Fibroblast of lung (primary cell): ENCODE results near the gene OCSTAMP.

Experiments
- EZH2 ChIP-seq: IDR thresholded peaks from 2 replicates; pipeline ENCODE4 v1.5.1; 2012; ENCODE audit warnings: low read length, control low read depth, mild to moderate bottlenecking; ENCODE audit errors: missing control alignments
- TF ChIP-seq, protein P1 (sequence below), 2 donors: IDR thresholded peaks in 1 of 2; conservative IDR thresholded peaks in 1 of 2; 1 replicate in 1 of 2; 2 replicates in 1 of 2; pipeline ENCODE4 v1.5.1; 2011 to 2012; ENCODE audit warnings: low read length in 2 of 2, control low read depth in 1 of 2, inconsistent platforms in 1 of 2, low read depth in 1 of 2, mild to moderate bottlenecking in 1 of 2

DNA sequence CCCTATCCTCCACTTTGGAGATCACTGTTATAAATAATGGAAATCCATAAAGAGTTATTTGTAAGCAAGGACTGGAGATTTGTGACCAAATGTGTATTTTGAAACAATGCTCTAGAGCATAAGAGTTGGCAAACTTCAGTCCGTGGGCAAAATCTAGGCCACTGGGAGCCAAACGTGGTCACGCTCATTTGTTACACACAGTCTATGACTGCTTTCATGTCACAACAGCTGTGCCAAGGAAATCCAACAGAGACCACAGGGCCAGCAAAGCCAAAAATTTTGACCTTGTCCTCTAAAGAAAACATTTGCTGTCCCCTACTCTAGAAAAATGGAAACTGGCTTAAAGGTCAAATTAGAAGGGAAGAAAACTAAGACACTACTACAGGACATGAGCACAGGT, 44.9 kb downstream of the OCSTAMP start:
- TF ChIP-seq, protein P1, sequence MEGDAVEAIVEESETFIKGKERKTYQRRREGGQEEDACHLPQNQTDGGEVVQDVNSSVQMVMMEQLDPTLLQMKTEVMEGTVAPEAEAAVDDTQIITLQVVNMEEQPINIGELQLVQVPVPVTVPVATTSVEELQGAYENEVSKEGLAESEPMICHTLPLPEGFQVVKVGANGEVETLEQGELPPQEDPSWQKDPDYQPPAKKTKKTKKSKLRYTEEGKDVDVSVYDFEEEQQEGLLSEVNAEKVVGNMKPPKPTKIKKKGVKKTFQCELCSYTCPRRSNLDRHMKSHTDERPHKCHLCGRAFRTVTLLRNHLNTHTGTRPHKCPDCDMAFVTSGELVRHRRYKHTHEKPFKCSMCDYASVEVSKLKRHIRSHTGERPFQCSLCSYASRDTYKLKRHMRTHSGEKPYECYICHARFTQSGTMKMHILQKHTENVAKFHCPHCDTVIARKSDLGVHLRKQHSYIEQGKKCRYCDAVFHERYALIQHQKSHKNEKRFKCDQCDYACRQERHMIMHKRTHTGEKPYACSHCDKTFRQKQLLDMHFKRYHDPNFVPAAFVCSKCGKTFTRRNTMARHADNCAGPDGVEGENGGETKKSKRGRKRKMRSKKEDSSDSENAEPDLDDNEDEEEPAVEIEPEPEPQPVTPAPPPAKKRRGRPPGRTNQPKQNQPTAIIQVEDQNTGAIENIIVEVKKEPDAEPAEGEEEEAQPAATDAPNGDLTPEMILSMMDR (conservative IDR thresholded peaks at IDR 0.05 in 1 of 2, IDR thresholded peaks at IDR 0.05 in 1 of 2; ENCODE audit: low read depth in 1 of 2, low read length in 2 of 2): no peak
- no peak for TF ChIP-seq EZH2
